AG04450 (cell line): Measurements from ENCODE around the gene SPIRE1. TPM values are rescaled to one million over a fixed set of nuclear protein-coding genes. Genes with fewer than 3 reads are reported as not detected.

Experiments used
- CTCF ChIA-PET: fragments of 300-600, 350-600 bp; formaldehyde crosslinking; extraction: SDS; loops from one replicate; lab custom pipeline; 2022; ENCODE audit warnings: antibody characterized with exemption, inconsistent platforms; lab: Charles Lee
- POLR2A ChIA-PET: fragments of 350-600 bp; formaldehyde crosslinking; extraction: SDS; loops from one replicate; lab custom pipeline; 2021; ENCODE audit warnings: antibody characterized with exemption, inconsistent platforms; lab: Yijun Ruan, JAX
- DNase-seq: peaks from one replicate; pipeline ENCODE4 v3.0.0-alpha.2; 2011; ENCODE audit warnings: low read depth, low spot score
- H3K27ac ChIP-seq: one replicate; pipeline ENCODE4 v1.5.1; 2012; ENCODE audit warnings: low read depth, low read length, control low read depth
- H3K27me3 ChIP-seq: one replicate; pipeline ENCODE4 v1.6.0; 2012; ENCODE audit warnings: low read length; ENCODE audit not compliant: control insufficient read depth, insufficient read depth
- H3K4me3 ChIP-seq: 2 replicates; pipeline ENCODE4 v1.5.1; 2011; ENCODE audit warnings: mild to moderate bottlenecking, low read depth, low read length, control low read depth
- H3K9me3 ChIP-seq: 2 replicates; pipeline ENCODE4 v1.5.1; 2012; ENCODE audit warnings: low read length; ENCODE audit not compliant: control insufficient read depth, insufficient read depth
- polyA plus RNA-seq: library from polyadenylated mRNA; depleted of rRNA; stranded (reverse); fragments of >200 nt; gene quantifications from 2 replicates; pipeline ENCODE4 v1.2.3, GENCODE V29; 2011
- TF ChIP-seq, protein P1 (sequence below): IDR thresholded peaks from 2 replicates; pipeline ENCODE4 v1.5.1; 2011; ENCODE audit warnings: low read depth, low read length, control low read depth, inconsistent platforms

Gene SPIRE1
- polyA plus RNA-seq, 1 experiment = 22.2 TPM

DNA sequence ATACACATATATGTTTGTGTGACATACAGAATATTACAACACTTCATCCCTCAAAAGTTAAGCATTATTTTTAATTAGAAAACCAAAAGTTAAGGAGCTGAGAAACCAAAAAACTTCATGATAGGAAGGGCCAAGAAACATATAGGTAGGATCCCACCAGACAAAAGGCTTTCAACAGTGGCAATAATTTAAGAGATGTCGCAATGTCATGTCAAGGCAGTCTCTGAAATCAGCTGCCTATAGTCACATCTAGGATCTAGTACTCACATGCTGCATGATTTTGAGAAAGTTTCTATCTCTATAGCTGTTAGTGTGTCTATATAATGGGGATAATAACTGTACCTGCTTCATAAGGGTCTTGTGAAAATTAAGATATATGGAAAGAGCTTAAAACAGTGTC lies 72.7 kb downstream of the SPIRE1 start:
- no peak overlapping the region for H3K27ac ChIP-seq
- no peaks in the 10 kb centered on the region for H3K27me3 ChIP-seq
- CTCF ChIA-PET = interaction anchor here (0.9 kb wide), 1 partner anchor 193 kb away, joined by 3 read pairs; no protein-coding TSS in a partner anchor
- no peak for DNase-seq
- H3K9me3 ChIP-seq = no peaks in the 10 kb centered on the region
- TF ChIP-seq, protein P1, sequence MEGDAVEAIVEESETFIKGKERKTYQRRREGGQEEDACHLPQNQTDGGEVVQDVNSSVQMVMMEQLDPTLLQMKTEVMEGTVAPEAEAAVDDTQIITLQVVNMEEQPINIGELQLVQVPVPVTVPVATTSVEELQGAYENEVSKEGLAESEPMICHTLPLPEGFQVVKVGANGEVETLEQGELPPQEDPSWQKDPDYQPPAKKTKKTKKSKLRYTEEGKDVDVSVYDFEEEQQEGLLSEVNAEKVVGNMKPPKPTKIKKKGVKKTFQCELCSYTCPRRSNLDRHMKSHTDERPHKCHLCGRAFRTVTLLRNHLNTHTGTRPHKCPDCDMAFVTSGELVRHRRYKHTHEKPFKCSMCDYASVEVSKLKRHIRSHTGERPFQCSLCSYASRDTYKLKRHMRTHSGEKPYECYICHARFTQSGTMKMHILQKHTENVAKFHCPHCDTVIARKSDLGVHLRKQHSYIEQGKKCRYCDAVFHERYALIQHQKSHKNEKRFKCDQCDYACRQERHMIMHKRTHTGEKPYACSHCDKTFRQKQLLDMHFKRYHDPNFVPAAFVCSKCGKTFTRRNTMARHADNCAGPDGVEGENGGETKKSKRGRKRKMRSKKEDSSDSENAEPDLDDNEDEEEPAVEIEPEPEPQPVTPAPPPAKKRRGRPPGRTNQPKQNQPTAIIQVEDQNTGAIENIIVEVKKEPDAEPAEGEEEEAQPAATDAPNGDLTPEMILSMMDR = no peak
- POLR2A ChIA-PET = interaction anchor here (0.6 to 0.9 kb wide), 2 partner anchors 12 to 41 kb away, joined by 4 read pairs; no protein-coding TSS in a partner anchor
- no peak overlapping the region for H3K4me3 ChIP-seq

DNA sequence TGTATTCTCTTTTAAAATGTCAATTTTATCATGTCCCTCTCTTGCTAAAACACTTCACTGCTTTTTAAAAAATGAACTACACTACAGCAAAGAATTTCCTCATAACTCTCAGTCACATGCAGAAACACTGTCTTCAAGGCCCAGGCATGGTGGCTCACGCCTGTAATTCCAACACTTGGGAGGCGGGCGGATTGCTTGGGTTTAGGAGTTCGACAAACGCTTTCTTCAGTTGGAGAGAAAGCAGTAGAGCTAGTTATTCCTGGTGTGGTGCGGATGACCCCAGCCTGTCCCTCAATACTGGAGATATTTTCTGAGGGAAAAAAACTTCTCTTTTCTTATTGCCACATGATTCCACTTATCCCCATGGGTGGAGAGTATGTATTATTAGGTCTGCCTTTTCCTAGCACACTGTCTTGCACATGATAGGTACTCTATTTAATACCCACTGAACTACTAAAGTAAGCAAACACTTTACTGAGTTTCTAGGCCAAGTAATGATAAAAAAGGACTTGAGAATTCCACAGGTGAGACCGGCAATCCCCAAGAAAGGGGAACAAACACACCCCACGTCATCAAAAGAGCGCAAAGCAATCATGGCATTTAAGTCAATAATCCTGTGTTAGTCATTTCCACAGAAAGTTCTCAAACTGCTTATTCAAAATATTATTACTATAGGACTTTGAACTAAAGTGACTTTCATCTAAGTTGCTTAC lies 77.1 kb downstream of the SPIRE1 start:
- H3K27me3 ChIP-seq = no peaks in the 10 kb centered on the region
- TF ChIP-seq, protein P1 = no peak
- no peak overlapping the region for H3K4me3 ChIP-seq
- no peaks in the 10 kb centered on the region; the same call in 1 of the 2 replicates for H3K9me3 ChIP-seq
- ChIA-PET POLR2A (no interaction called here), CTCF (no interaction called here)
- no peak overlapping the region for H3K27ac ChIP-seq
- DNase-seq = no peak

DNA sequence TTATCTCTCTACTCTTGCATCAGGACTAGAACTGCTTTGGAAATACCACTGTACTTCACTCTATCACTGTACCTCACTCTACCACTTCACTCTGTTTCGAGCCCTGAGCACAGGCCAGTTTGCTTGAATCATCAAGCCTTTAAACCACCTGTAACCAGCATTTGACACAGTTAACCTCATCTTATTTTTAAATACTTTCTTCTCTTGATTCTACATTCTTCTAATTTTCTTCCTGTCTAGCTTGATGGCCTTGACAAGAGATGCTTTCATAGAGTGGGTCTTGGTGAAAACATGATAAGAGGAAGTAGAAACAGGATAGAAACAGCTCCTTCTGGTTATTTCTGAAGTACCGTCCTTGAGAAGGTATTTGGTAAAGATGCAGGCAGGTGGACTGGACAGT lies 78.1 kb downstream of the SPIRE1 start:
- ChIA-PET CTCF (no interaction called here), POLR2A (no interaction called here)
- Histone ChIP-seq H3K4me3 (no peak overlapping the region), H3K27me3 (no peaks in the 10 kb centered on the region), H3K27ac (no peak overlapping the region), H3K9me3 (no peaks in the 10 kb centered on the region; the same call in 1 of the 2 replicates)
- no peak for DNase-seq
- TF ChIP-seq, protein P1 = no peak

DNA sequence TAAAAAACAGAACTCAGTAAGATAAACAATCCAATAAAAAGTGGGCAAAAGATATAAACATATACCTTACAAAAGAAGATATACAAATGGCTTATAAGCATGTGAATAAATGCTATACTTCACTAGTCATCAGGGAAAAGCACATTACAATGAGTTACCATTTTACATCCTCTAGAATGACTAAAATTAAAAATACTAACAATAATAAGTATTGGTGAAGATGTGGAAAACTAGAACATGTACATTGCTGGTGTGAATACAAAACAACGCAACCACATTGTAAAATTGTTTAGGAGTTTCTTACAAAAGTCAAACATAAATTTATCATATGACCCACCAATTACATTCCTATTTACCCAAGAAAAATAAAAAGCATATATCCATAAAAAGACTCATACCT lies 80.1 kb downstream of the SPIRE1 start:
- TF ChIP-seq, protein P1 = no peak
- CTCF ChIA-PET = no interaction called here
- no peaks in the 10 kb centered on the region for H3K27me3 ChIP-seq
- H3K27ac ChIP-seq = no peak overlapping the region
- POLR2A ChIA-PET = no interaction called here
- no peak for DNase-seq
- no peak overlapping the region for H3K4me3 ChIP-seq
- H3K9me3 ChIP-seq = no peaks in the 10 kb centered on the region; the same call in 1 of the 2 replicates

DNA sequence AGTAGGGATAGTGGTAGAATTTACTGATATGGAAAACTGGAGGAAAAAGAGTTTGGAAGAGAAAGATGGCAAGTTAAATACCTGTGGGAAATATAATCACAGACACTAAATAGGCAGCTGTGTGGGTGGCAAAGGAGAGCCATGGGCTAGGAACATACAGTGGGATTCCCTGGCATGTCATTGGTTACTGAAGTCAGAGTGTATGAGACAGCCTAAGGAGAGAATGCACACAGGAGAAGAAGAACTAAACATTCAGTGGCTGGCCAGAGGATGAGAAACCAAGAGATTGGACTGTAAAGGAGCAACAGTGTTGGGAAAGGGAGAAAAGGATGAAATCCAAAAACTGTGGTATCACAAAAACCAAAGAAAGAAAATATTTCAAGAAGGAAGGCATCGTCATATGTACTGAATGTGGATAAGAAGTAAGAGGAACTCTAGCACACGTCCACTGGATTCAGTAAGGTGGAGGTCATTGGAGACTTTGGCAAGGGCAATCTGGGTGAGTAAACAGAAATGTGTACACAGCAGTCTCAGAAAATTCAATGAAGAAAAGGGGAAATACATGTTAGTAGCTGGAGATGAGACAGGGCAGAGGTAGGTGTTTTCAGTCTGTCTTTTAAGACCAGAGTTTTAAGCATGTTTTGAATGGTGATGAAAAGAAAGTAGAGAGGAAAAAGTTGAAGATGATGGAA lies 83.3 kb downstream of the SPIRE1 start:
- Histone ChIP-seq H3K4me3 (no peak overlapping the region), H3K27me3 (no peaks in the 10 kb centered on the region), H3K9me3 (no peaks in the 10 kb centered on the region; the same call in 1 of the 2 replicates), H3K27ac (no peak overlapping the region)
- TF ChIP-seq, protein P1 = no peak
- ChIA-PET CTCF (no interaction called here), POLR2A (interaction anchor here (0.6 kb wide), 1 partner anchor 56 kb away, joined by 3 read pairs; no protein-coding TSS in a partner anchor)
- DNase-seq = no peak
